GM23248 (cell line): ENCODE measurements around the gene SLC13A2. TPM values are rescaled to one million over a fixed set of nuclear protein-coding genes. Genes with fewer than 3 reads are reported as not detected.

ENCODE experiments used
- DNase-seq: peaks from one replicate; pipeline ENCODE4 v3.0.0-alpha.2; 2015
- H2AFZ ChIP-seq: fragments of 200-600 bp; sonication (generic); 2 replicates; pipeline ENCODE4 v1.6.1; 2016; ENCODE audit warnings: antibody characterized with exemption
- H3F3A ChIP-seq: fragments of 200-600 bp; sonication (generic); 2 replicates; pipeline ENCODE4 v1.6.1; 2016; ENCODE audit warnings: mild to moderate bottlenecking, antibody characterized with exemption, mixed run types; ENCODE audit not compliant: insufficient read depth
- H3K27ac ChIP-seq: fragments of 200-600 bp; sonication (generic); 2 replicates; pipeline ENCODE4 v1.5.1; 2016; ENCODE audit warnings: mild to moderate bottlenecking
- H3K27me3 ChIP-seq: fragments of 200-600 bp; sonication (generic); replicated peaks from 2 replicates; pipeline ENCODE4 v1.6.1; 2016; ENCODE audit warnings: mild to moderate bottlenecking; ENCODE audit not compliant: insufficient read depth
- H3K36me3 ChIP-seq: fragments of 200-600 bp; sonication (generic); 2 replicates; pipeline ENCODE4 v1.6.1; 2016; ENCODE audit warnings: low read depth, mild to moderate bottlenecking
- H3K4me1 ChIP-seq: fragments of 200-600 bp; sonication (generic); 2 replicates; pipeline ENCODE4 v1.6.1; 2016; ENCODE audit warnings: mild to moderate bottlenecking; ENCODE audit not compliant: insufficient read depth
- H3K4me2 ChIP-seq: fragments of 200-600 bp; sonication (generic); one replicate; pipeline ENCODE4 v1.6.1; 2016; ENCODE audit warnings: mild to moderate bottlenecking; ENCODE audit not compliant: unreplicated experiment
- H3K4me3 ChIP-seq: fragments of 200-600 bp; sonication (generic); 2 replicates; pipeline ENCODE4 v1.5.1; 2016; ENCODE audit warnings: mild to moderate bottlenecking
- H3K79me2 ChIP-seq: fragments of 200-600 bp; sonication (generic); 2 replicates; pipeline ENCODE4 v1.6.1; 2016; ENCODE audit warnings: mild to moderate bottlenecking; ENCODE audit not compliant: insufficient read depth
- H3K9ac ChIP-seq: fragments of 200-600 bp; sonication (generic); 2 replicates; pipeline ENCODE4 v1.6.1; 2016; ENCODE audit warnings: mild to moderate bottlenecking
- H3K9me2 ChIP-seq: fragments of 200-600 bp; sonication (generic); 2 replicates; pipeline ENCODE4 v1.6.1; 2016; ENCODE audit warnings: mixed run types, mild to moderate bottlenecking, moderate library complexity; ENCODE audit not compliant: insufficient read depth
- H3K9me3 ChIP-seq: fragments of 200-600 bp; sonication (generic); one replicate; pipeline ENCODE4 v1.6.1; 2017; ENCODE audit warnings: low read depth
- H4K20me1 ChIP-seq: fragments of 200-600 bp; sonication (generic); 2 replicates; pipeline ENCODE4 v1.6.0; 2016; ENCODE audit not compliant: insufficient read depth
- EZH2 ChIP-seq: fragments of 200-600 bp; sonication (generic); IDR thresholded peaks from 2 replicates; pipeline ENCODE4 v1.6.1; 2018; ENCODE audit warnings: antibody characterized with exemption, mild to moderate bottlenecking; ENCODE audit not compliant: insufficient read depth, poor library complexity, severe bottlenecking
- EZH2phosphoT487 ChIP-seq: fragments of 200-600 bp; sonication (generic); IDR thresholded peaks from 2 replicates; pipeline ENCODE4 v1.6.1; 2018; ENCODE audit warnings: antibody characterized with exemption, moderate library complexity, mild to moderate bottlenecking, low read depth; ENCODE audit not compliant: insufficient read depth
- WGBS, 2 experiments: methylation state at CpG; one replicate each; pipeline ENCODE4 v1.1.6; 2015 to 2017; ENCODE audit warnings: low lambda C conversion rate in 2 of 2, low coverage in 1 of 2; ENCODE audit errors: missing lambda C conversion rate in 2 of 2; 5-methylcytosine and 5-hydroxymethylcytosine counted together
- in situ Hi-C: fragments of 300-500 bp; cut with MboI; formaldehyde crosslinking; loops from 2 replicates; pipeline ENCODE4 v1.15.0; 2020
- polyA plus RNA-seq: library from polyadenylated mRNA; unstranded; fragments of >200 nt; fragmentation: Nextera tagmentation; extraction: Ambion mirVana; gene quantifications from 2 replicates; pipeline ENCODE4 v1.2.1, GENCODE V29; 2016
- total RNA-seq: library from RNA; depleted of rRNA; stranded (reverse); fragments of >200 nt; shearing (Covaris generic); gene quantifications from 2 replicates; pipeline ENCODE4 v1.2.3, GENCODE V29; 2014

SLC13A2 gene
- total and polyA plus RNA-seq, 2 experiments from 2014 or later = not detected

- no peak for TF ChIP-seq EZH2
- TF ChIP-seq EZH2phosphoT487 = no peak
- Histone ChIP-seq H2AFZ (no peak overlapping the region), H4K20me1 (no peaks in the 10 kb centered on the region), H3K4me1 (peaks cover 18% of the 10 kb centered on the region), H3K4me3 (no peak overlapping the region), H3K4me2 (no peak overlapping the region), H3F3A (no peaks in the 10 kb centered on the region), H3K36me3 (no peaks in the 10 kb centered on the region), H3K79me2 (no peaks in the 10 kb centered on the region), H3K9me2 (no peaks in the 10 kb centered on the region), H3K9me3 (no peaks in the 10 kb centered on the region), H3K27me3 (no peaks in the 10 kb centered on the region), H3K9ac (no peak overlapping the region), H3K27ac (no peak overlapping the region)
- 91 to 97% methylated on average over 2 of the region's 2 CpGs for WGBS, 2 experiments
- DNase-seq = no peak
- in situ Hi-C loops = no loop called here
Observed at GRCh38 chr17:28527181-28527681, 53.8 kb downstream of the SLC13A2 start.

- Histone ChIP-seq H2AFZ (no peak overlapping the region), H3K27ac (no peak overlapping the region), H3F3A (no peaks in the 10 kb centered on the region), H3K9me2 (no peaks in the 10 kb centered on the region), H3K36me3 (no peaks in the 10 kb centered on the region), H3K4me1 (peaks cover 24% of the 10 kb centered on the region), H3K9me3 (no peaks in the 10 kb centered on the region), H3K4me3 (no peak overlapping the region), H3K27me3 (no peaks in the 10 kb centered on the region), H3K4me2 (no peak overlapping the region), H4K20me1 (no peaks in the 10 kb centered on the region), H3K79me2 (no peaks in the 10 kb centered on the region), H3K9ac (no peak overlapping the region)
- 72 to 75% methylated on average over 2 of the region's 2 CpGs for WGBS, 2 experiments
- TF ChIP-seq EZH2phosphoT487 (no peak), EZH2 (no peak)
- in situ Hi-C loops = no loop called here
- no peak for DNase-seq
Observed at GRCh38 chr17:28527859-28528258, 54.4 kb downstream of the SLC13A2 start.

DNA sequence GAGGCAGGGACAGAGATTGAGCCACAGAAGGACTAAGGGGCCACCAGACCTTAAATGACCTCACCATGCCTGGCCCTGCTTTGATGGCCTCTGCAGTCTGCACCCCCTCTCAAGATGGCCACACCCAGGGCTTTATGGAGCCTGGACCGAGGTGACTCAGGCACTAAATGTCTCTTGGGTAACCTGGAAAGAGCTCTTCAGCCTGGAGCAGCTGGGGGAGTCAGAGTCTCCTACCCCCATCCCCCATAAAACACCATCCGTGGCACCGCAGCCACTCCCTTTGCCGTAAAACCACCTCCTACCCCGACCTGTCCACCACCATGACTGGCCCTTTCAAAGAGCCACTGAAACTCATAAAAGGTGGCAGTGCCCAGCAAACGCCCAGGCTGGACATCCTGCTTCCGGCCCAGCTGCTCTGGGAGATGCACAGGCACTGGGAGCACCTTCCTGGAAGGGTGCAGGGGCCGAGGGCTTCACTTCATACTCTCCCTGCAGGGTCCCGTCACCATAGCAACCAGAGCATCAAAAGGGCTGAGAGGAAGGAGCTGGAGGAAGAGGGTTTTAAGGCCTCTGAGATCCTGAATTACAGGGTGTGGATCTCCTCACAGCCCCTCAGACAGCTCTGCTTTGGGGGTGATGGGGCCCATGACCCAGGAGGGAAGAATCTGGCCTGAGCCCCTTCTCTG lies 55.0 kb downstream of the SLC13A2 start:
- TF ChIP-seq EZH2phosphoT487 (no peak), EZH2 (no peak)
- no peaks in the 10 kb centered on the region for H4K20me1 ChIP-seq
- H3K9ac ChIP-seq = no peak overlapping the region
- H3K27ac ChIP-seq = no peak overlapping the region
- no peaks in the 10 kb centered on the region for H3F3A ChIP-seq
- WGBS, 2 experiments = 53 to 59% methylated on average over 9 of the region's 9 CpGs
- H3K36me3 ChIP-seq = no peaks in the 10 kb centered on the region
- in situ Hi-C loops = no loop called here
- peak; percentile 79 for DNase-seq
- H3K9me2 ChIP-seq = no peaks in the 10 kb centered on the region
- H3K27me3 ChIP-seq = no peaks in the 10 kb centered on the region
- peaks cover 30% of the 10 kb centered on the region for H3K4me1 ChIP-seq
- H2AFZ ChIP-seq = peak overlapping the region; percentile 23; the same call in 1 of the 2 replicates
- H3K4me3 ChIP-seq = no peak overlapping the region
- no peaks in the 10 kb centered on the region for H3K79me2 ChIP-seq
- H3K4me2 ChIP-seq = no peak overlapping the region
- no peaks in the 10 kb centered on the region for H3K9me3 ChIP-seq

DNA sequence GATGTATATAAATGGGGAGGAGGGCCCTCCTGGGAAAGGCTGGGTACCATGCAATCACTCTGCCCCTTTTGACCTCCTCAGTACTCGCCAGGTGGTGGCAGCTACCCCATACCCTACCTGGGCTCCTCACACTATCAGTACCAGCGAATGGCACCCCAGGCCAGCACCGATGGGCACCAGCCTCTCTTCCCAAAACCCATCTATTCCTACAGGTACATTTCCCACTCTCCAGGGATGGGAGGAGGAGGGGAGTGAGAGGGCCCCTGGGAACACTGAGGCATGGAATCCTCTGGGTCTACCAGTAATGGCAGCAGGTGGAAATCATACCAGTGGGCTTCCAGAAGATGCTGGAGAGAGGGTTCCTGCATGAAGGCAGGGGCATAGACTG lies 55.6 kb downstream of the SLC13A2 start:
- Histone ChIP-seq H3K4me1 (peaks cover 31% of the 10 kb centered on the region), H3K36me3 (no peaks in the 10 kb centered on the region), H3F3A (no peaks in the 10 kb centered on the region), H4K20me1 (no peaks in the 10 kb centered on the region), H3K4me3 (no peak overlapping the region), H3K27ac (no peak overlapping the region), H2AFZ (no peak overlapping the region), H3K9me3 (no peaks in the 10 kb centered on the region), H3K9me2 (no peaks in the 10 kb centered on the region), H3K79me2 (no peaks in the 10 kb centered on the region), H3K9ac (no peak overlapping the region), H3K27me3 (no peaks in the 10 kb centered on the region), H3K4me2 (no peak overlapping the region)
- TF ChIP-seq EZH2phosphoT487 (no peak), EZH2 (no peak)
- in situ Hi-C loops = no loop called here
- DNase-seq = no peak
- WGBS, 2 experiments = 68 to 69% methylated on average over 3 of the region's 3 CpGs

DNA sequence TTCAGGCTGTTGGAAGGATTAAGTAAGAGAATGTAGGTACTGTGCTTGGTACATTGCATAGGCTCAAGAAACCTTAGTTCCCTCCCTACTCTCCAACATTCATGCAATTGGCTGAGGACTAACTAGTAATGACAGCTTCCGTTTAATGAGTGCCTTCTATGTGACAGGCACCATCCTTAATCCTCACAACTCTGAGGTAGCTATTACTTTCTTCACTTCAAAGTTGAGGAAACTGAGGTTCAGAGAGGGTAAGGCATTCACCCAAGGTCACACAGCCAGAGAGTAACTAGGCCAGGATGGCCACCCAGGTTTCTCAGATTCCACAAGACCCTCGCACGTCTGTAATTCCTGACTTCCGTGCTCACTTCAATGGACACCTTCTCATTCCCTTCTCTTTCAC lies 56.8 kb downstream of the SLC13A2 start:
- Histone ChIP-seq H3K79me2 (no peaks in the 10 kb centered on the region), H3K36me3 (no peaks in the 10 kb centered on the region), H3K4me2 (no peak overlapping the region), H2AFZ (no peak overlapping the region), H4K20me1 (no peaks in the 10 kb centered on the region), H3K9me3 (no peaks in the 10 kb centered on the region), H3K27me3 (no peaks in the 10 kb centered on the region), H3K9ac (no peak overlapping the region), H3F3A (no peaks in the 10 kb centered on the region), H3K4me1 (peaks cover 26% of the 10 kb centered on the region), H3K9me2 (no peaks in the 10 kb centered on the region), H3K27ac (no peak overlapping the region), H3K4me3 (no peak overlapping the region)
- whole genome bisulfite sequencing, 2 experiments = 67 to 75% methylated on average over 4 of the region's 4 CpGs
- no peak for DNase-seq
- in situ Hi-C loops = no loop called here
- no peak for TF ChIP-seq EZH2phosphoT487
- no peak for TF ChIP-seq EZH2
